NCI-H2171 (cell line): ENCODE results near the gene MTRF1.
A peak's percentile ranks its signal among the peaks of the same experiment; 100 is the strongest.

Source experiments
- DNase-seq: peaks from one replicate; lab custom pipeline; 2025; lab: John Stamatoyannopoulos, UW

The MTRF1 gene, protein sequence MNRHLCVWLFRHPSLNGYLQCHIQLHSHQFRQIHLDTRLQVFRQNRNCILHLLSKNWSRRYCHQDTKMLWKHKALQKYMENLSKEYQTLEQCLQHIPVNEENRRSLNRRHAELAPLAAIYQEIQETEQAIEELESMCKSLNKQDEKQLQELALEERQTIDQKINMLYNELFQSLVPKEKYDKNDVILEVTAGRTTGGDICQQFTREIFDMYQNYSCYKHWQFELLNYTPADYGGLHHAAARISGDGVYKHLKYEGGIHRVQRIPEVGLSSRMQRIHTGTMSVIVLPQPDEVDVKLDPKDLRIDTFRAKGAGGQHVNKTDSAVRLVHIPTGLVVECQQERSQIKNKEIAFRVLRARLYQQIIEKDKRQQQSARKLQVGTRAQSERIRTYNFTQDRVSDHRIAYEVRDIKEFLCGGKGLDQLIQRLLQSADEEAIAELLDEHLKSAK

DNA sequence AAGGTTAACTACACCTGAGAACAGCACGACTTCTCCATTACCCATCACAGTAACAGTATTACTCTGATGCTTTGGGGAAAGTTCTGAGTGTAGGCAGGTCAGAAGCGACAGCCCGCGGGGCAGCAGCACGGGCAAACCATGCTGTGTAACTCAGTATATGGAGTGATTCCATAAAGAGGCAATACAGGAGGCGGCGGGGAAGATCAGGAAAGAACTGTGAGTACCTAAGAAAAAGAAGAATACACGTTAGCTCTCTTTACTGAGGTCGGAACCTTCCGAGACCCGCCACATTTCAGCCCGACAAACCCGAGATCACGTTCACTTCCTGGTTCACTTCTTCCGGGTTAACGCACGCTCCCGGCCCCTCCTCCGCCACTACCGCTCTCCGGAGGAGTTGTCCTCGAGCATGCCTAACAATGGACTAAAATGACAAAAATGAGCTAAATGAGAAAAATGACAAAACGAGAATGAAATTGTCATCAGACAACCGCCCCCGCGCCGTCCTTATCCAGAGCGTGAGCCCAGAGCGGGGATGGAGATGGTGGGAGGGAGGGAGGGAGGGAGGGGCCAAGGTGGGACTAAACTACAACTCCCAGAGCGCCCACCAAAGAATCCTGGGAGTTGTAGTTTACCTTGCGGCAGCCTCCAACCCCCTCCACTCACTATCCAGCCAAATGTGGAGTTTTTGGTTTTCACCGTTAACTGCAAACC lies at the start of gene MTRF1:
TSS of gene MTRF1 (minus strand) at position 316 of the 711 bp plus-strand sequence. CDS start 2,669 bp downstream, outside the sequence.
- DNase-seq = peak; percentile 41

- DNase-seq = no peak
Observed at GRCh38 chr13:41313117-41313516, 49.7 kb upstream of the MTRF1 start.

DNA sequence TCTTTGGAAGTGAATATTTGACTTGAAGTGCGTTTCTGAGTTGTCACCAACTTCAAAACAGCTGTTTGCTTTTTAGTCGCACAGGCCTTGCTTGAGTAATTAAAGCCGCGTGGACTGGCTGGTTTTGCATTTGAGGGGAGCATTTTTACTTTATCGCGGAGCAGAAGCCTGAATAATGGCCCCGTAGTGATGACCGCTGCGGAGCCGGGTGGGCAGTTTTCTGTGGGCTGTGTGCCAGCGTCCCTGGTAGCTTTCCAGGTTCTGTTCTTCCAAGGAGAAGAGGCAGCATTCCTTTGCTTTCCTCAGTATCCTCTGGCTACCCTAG lies 48.8 kb upstream of the MTRF1 start:
- DNase-seq = no peak

DNA sequence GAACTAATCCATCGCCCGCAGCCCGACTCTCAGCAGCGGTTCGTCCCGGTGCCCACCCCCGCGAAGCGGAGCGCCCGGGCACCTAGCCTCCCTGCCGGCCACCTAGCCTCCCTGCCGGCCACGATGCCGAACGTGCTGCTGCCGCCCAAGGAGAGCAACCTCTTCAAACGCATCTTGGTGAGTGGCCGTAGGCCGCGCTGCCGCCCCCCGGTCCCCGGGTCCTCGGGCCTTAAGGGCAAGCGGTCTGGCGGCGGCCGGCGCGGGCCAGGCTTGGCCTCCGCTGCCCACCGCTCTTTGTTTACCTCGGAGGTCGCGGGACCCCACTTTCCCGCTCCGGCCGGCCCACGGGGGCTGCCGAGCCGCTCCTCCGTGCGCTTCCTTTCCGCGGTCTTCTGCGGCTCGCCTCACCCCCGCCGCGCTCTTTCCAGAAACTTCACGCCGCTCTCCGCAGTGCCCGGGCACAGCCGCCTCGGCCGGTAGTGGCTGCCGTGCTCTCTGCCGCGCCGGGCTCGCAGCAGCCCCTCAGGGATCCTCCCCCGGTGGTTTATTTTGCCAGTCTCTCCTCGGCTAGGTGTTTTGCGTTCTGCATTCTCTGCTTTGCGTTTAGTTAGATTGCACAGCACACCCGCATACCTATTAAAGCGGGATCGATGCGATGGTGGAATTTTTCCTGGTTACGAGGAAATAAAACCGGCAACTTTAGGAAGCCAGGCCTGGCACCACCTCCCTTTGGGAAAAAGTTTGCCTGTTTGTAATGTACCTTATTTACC lies 48.2 kb upstream of the MTRF1 start:
- no peak for DNase-seq

- peak; percentile 64 for DNase-seq
Observed at GRCh38 chr13:41310963-41311405, 47.6 kb upstream of the MTRF1 start, which contains the start of gene NAA16. TSS of gene NAA16 (plus strand) at chr13:41311267. CDS start at chr13:41311529, 262 bp downstream.

- DNase-seq = no peak
Observed at GRCh38 chr13:41307884-41308640, 44.7 kb upstream of the MTRF1 start.

DNA sequence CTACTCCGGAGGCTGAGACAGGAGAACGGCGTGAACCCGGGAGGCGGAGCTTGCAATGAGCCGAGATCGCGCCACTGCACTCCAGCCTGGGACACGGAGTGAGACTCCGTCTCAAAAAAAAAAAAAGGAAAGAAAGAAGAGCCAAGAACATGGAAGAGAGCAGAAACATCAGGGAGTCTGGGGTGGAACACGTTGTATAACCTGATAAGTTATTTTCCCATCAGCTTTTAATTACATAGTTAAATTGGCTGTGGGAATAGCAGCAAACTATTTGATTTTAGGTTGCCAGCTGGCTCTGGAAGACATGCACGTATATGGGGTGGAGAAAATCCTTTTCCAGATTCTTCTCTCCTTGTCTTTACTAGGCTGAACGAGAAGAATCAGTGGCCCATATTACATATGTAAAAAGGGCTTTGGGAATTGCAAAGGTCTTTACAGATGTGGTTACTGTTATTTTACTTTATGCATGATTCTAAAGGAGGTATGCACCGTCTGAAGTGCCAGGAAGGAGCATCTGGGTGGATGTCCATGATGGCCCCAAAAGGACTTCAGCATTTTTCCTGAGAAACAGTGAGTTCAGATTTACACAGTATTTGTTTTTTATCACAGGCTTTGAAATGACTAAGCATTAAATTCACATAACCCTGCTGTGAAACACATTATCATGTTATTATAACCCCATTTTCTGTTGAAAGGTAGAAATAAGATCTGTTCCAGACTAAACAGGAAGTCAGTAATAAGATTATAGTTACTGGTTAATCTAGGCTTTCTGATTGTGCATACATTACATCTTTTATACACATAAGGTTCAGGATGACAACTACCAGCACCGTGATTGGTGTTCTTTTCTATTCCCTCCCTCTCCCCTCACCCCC lies 43.1 kb upstream of the MTRF1 start:
- DNase-seq = no peak

GRCh38 chr13:41304551-41304950 lies 41.2 kb upstream of the MTRF1 start:
- no peak for DNase-seq

GRCh38 chr13:41302743-41303142 lies 39.4 kb upstream of the MTRF1 start:
- no peak for DNase-seq

GRCh38 chr13:41299316-41300094 lies 36.1 kb upstream of the MTRF1 start:
- no peak for DNase-seq

DNA sequence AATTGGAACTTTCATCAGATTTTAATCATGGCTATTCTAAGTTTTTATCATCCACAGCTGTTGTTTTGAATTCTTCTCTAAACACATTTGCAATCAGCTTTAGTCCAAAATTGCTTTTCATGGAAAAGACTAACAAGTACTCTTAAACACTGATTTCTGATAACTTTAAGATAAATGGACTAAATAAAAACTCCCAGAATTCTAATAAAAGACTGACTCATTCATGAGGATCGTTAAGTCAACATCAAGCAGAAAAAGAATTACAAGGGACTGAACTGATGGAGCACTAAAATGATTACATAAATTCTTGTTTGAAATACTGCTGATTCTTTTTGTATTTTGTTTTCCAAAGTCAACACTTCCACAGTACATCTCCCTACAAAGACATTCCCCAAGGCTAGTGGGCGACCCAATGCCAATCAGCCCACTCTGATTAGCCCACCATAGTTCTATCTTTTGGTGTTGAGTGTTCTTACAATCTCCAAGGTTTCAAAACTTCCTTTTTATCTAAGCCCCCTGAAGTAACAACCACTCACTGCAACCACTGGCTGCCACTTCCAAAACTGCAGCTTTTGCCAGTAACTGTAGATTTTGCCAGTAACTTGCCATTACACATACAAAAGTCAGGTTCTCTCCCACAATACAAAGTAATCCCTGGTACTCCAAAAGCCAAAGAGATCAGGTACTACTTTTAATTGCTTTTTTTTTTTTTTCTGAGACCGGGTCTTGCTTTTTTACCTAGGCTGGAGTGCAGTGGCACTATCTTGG lies 33.7 kb upstream of the MTRF1 start:
- DNase-seq = no peak

GRCh38 chr13:41295973-41296372 lies 32.6 kb upstream of the MTRF1 start:
- DNase-seq = no peak

GRCh38 chr13:41294914-41295313 lies 31.5 kb upstream of the MTRF1 start:
- DNase-seq = no peak

DNA sequence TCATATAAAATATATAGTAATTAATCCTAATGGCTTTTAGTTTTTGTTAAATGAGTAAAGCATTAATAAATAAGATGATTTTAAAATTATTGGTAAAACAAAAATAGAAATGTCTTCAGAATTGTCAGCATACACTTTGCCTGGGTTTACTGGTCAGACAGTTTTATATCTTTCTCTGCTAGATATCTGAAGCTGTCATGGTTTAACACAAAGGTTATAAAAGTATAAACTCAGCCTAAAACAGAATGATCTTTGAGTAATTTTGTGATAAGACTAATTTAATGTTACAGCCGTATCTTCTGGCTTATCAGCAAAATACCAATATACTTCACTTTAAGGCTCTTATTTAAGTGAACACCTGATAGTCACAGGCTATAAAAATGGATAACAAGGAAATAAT lies 29.9 kb upstream of the MTRF1 start:
- no peak for DNase-seq

- no peak for DNase-seq
Observed at GRCh38 chr13:41291246-41291645, 27.9 kb upstream of the MTRF1 start.

- no peak for DNase-seq
Observed at GRCh38 chr13:41289463-41289881, 26.1 kb upstream of the MTRF1 start.

DNA sequence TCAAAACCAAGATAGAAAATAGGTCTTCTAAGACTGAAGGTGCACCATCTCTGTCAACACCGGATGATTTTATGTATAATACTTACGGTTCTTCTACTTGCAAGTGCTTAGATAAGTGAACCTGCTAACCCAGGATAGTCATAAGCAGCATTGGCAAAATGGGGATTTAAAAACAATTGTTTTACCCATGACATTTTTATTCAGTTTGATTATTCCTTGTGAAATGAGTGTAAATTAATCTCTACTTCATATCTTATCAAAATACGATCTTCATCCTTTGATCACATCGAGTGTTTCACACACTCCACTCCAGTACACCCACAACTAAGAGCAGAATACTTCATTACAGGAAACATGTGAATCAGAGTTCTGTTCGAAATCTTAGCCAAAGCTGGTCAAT lies 23.0 kb upstream of the MTRF1 start:
- DNase-seq = no peak

GRCh38 chr13:41284512-41285288 lies 21.3 kb upstream of the MTRF1 start:
- DNase-seq = no peak
